ENCODE results near the gene PRF1.

PRF1 gene

DNA sequence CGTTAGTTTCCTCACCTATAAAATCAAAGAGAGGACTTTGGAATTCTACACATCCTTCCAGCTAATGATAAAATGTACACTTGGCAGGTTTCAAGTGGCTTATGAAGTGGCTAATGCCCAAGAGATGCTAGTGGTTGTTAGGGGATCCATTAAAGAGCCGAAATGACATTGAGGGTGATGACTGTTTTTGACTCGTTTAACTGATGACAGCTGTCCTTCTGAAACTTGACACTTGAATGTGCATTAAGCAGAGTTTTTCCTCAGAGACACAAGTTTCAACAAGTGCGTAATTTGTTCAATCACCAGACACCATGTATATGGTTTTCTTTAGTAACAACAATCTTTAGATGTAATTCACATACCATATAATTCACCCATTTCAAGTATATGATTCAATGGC, 1.6 kb upstream of the PRF1 start:
- TF ChIP-seq CREB1 (IDR thresholded peaks at IDR 0.05; ENCODE audit: low read depth), result no peak
- no peak for TF ChIP-seq FOXM1 (IDR thresholded peaks at IDR 0.05; ENCODE audit: borderline replicate concordance, low read depth)
- TF ChIP-seq, protein P1, sequence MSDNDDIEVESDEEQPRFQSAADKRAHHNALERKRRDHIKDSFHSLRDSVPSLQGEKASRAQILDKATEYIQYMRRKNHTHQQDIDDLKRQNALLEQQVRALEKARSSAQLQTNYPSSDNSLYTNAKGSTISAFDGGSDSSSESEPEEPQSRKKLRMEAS (IDR thresholded peaks at IDR 0.05), result no peak
- TF ChIP-seq EGR1 (IDR thresholded peaks at IDR 0.05), result no peak
- TF ChIP-seq NFIC (IDR thresholded peaks at IDR 0.05), result no peak
- TF ChIP-seq, protein P2, sequence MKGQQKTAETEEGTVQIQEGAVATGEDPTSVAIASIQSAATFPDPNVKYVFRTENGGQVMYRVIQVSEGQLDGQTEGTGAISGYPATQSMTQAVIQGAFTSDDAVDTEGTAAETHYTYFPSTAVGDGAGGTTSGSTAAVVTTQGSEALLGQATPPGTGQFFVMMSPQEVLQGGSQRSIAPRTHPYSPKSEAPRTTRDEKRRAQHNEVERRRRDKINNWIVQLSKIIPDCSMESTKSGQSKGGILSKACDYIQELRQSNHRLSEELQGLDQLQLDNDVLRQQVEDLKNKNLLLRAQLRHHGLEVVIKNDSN (IDR thresholded peaks at IDR 0.05), result no peak
- no peak for TF ChIP-seq CEBPB (IDR thresholded peaks at IDR 0.05)
- TF ChIP-seq EP300 (IDR thresholded peaks at IDR 0.05; ENCODE audit: borderline replicate concordance), result no peak
- no peak for TF ChIP-seq RAD21 (IDR thresholded peaks at IDR 0.05; ENCODE audit: low read depth)
- no peak for TF ChIP-seq TAF1 (IDR thresholded peaks at IDR 0.05; ENCODE audit: low read depth)
- no peak for TF ChIP-seq TEAD4 (IDR thresholded peaks at IDR 0.05)
- no peak for TF ChIP-seq YY1 (IDR thresholded peaks at IDR 0.05; ENCODE audit: low read depth)
- no peak for TF ChIP-seq TCF12 (IDR thresholded peaks at IDR 0.05; ENCODE audit: low read depth)
- TF ChIP-seq, protein P3, sequence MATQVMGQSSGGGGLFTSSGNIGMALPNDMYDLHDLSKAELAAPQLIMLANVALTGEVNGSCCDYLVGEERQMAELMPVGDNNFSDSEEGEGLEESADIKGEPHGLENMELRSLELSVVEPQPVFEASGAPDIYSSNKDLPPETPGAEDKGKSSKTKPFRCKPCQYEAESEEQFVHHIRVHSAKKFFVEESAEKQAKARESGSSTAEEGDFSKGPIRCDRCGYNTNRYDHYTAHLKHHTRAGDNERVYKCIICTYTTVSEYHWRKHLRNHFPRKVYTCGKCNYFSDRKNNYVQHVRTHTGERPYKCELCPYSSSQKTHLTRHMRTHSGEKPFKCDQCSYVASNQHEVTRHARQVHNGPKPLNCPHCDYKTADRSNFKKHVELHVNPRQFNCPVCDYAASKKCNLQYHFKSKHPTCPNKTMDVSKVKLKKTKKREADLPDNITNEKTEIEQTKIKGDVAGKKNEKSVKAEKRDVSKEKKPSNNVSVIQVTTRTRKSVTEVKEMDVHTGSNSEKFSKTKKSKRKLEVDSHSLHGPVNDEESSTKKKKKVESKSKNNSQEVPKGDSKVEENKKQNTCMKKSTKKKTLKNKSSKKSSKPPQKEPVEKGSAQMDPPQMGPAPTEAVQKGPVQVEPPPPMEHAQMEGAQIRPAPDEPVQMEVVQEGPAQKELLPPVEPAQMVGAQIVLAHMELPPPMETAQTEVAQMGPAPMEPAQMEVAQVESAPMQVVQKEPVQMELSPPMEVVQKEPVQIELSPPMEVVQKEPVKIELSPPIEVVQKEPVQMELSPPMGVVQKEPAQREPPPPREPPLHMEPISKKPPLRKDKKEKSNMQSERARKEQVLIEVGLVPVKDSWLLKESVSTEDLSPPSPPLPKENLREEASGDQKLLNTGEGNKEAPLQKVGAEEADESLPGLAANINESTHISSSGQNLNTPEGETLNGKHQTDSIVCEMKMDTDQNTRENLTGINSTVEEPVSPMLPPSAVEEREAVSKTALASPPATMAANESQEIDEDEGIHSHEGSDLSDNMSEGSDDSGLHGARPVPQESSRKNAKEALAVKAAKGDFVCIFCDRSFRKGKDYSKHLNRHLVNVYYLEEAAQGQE (IDR thresholded peaks at IDR 0.05; ENCODE audit: low read depth), result no peak
- no peak for TF ChIP-seq ZBTB7A (IDR thresholded peaks at IDR 0.05; ENCODE audit: low read depth)

DNA sequence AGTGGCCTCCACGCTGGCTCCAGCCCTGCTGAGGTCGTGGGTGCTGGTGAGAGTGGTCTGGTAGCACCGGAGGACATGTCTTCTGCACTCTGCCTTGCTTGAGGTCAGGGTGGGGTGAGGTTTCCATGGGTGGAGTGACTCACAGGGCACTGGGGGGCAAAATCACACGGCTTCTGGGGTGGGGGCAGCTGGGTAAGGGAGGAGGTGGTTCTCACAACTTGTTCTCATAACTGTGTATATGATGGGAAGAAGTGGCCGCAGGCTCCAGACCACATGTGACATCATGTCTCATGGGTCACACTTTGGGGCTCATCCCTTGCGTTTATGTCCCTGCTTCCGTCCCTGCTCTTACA, 884 bp upstream of the PRF1 start:
- TF ChIP-seq, protein P2 (IDR thresholded peaks at IDR 0.05), result no peak
- TF ChIP-seq, protein P1 (IDR thresholded peaks at IDR 0.05), result no peak
- TF ChIP-seq, protein P3 (IDR thresholded peaks at IDR 0.05; ENCODE audit: low read depth), result no peak
- TF ChIP-seq EP300 (IDR thresholded peaks at IDR 0.05; ENCODE audit: borderline replicate concordance) (no peak), CEBPB (IDR thresholded peaks at IDR 0.05) (no peak)

DNA sequence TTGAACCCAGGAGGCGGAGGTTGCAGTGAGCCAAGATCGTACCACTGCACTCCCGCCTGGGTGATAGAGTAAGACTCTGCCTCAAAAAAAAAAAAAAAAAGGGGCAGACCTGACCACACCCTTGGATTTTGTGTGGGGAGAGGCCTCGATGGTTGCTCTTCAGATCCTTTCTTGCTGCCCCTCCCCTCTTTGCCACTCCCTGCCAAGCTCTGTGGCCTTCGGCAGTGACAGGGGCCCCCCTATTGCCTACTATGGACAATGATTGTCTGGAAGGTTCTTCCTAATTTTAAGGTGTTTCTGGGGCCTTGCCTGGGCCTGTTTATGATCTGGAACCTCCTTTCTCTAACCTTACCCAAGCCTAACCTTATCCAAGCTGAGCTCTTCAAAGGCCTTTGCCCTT, 795 bp downstream of the PRF1 start:
- TF ChIP-seq TEAD4 (IDR thresholded peaks at IDR 0.05) (no peak), RAD21 (IDR thresholded peaks at IDR 0.05; ENCODE audit: low read depth) (no peak), ZBTB7A (IDR thresholded peaks at IDR 0.05; ENCODE audit: low read depth) (no peak), FOXM1 (IDR thresholded peaks at IDR 0.05; ENCODE audit: borderline replicate concordance, low read depth) (no peak), YY1 (IDR thresholded peaks at IDR 0.05; ENCODE audit: low read depth) (no peak), NFIC (IDR thresholded peaks at IDR 0.05) (no peak), EP300 (IDR thresholded peaks at IDR 0.05; ENCODE audit: borderline replicate concordance) (no peak), TAF1 (IDR thresholded peaks at IDR 0.05; ENCODE audit: low read depth) (no peak), EGR1 (IDR thresholded peaks at IDR 0.05) (no peak), CREB1 (IDR thresholded peaks at IDR 0.05; ENCODE audit: low read depth) (no peak), TCF12 (IDR thresholded peaks at IDR 0.05; ENCODE audit: low read depth) (no peak), CEBPB (IDR thresholded peaks at IDR 0.05) (no peak)
- TF ChIP-seq, protein P3 (IDR thresholded peaks at IDR 0.05; ENCODE audit: low read depth), result no peak
- TF ChIP-seq, protein P1 (IDR thresholded peaks at IDR 0.05), result no peak
- TF ChIP-seq, protein P2 (IDR thresholded peaks at IDR 0.05), result no peak
